Memory B cell (primary cell): ENCODE data around the gene ABI3BP.

Experiments
- ATAC-seq: fragments of 150-1000 bp; cut with Tn5 transposase; 2 replicates; pipeline ENCODE4 v1.10.0; 2021; ENCODE audit warnings: low read depth, mild to moderate bottlenecking, moderate library complexity
- DNase-seq, 2 donors: peaks; one replicate each; pipeline ENCODE4 v3.0.0; 2022; ENCODE audit warnings: low spot score in 2 of 2
- H3K27ac Mint-ChIP-seq: one replicate; pipeline ENCODE4 v1.8.0; 2022; ENCODE audit warnings: mild to moderate bottlenecking, moderate library complexity, mixed read lengths
- H3K27me3 Mint-ChIP-seq: one replicate; pipeline ENCODE4 v1.8.0; 2022; ENCODE audit warnings: mixed read lengths
- H3K36me3 Mint-ChIP-seq: one replicate; pipeline ENCODE4 v1.8.0; 2022; ENCODE audit warnings: mild to moderate bottlenecking, mixed read lengths
- H3K4me1 Mint-ChIP-seq: one replicate; pipeline ENCODE4 v1.8.0; 2022; ENCODE audit warnings: mixed read lengths
- H3K4me3 Mint-ChIP-seq: one replicate; pipeline ENCODE4 v1.8.0; 2022; ENCODE audit warnings: mild to moderate bottlenecking, moderate library complexity, mixed read lengths
- H3K9me3 Mint-ChIP-seq: one replicate; pipeline ENCODE4 v1.8.0; 2022; ENCODE audit warnings: mixed read lengths

The ABI3BP gene

GRCh38 chr3:100973594-100973993 lies 19.6 kb downstream of the ABI3BP start:
- Mint-ChIP-seq H3K27me3 (peaks cover 4% of the 10 kb centered on the region), H3K36me3 (no peaks in the 10 kb centered on the region), H3K9me3 (no peaks in the 10 kb centered on the region), H3K27ac (no peak overlapping the region), H3K4me1 (no peaks in the 10 kb centered on the region), H3K4me3 (no peak overlapping the region)
- DNase-seq = no peak
- no peak for ATAC-seq

- Mint-ChIP-seq H3K27me3 (peaks cover 4% of the 10 kb centered on the region), H3K4me1 (no peaks in the 10 kb centered on the region), H3K4me3 (no peak overlapping the region), H3K9me3 (no peaks in the 10 kb centered on the region), H3K36me3 (no peaks in the 10 kb centered on the region), H3K27ac (no peak overlapping the region)
- DNase-seq (no peak), ATAC-seq (no peak)
Measured at GRCh38 chr3:100972867-100973266, 20.4 kb downstream of the ABI3BP start.

- Mint-ChIP-seq H3K27ac (no peak overlapping the region), H3K9me3 (no peaks in the 10 kb centered on the region), H3K4me1 (no peaks in the 10 kb centered on the region), H3K27me3 (peaks cover 4% of the 10 kb centered on the region), H3K4me3 (no peak overlapping the region), H3K36me3 (no peaks in the 10 kb centered on the region)
- ATAC-seq (no peak), DNase-seq (no peak)
Measured at GRCh38 chr3:100972301-100972844, 20.8 kb downstream of the ABI3BP start.

- Mint-ChIP-seq H3K4me3 (no peak overlapping the region), H3K27ac (no peak overlapping the region), H3K4me1 (no peaks in the 10 kb centered on the region), H3K27me3 (peaks cover 4% of the 10 kb centered on the region), H3K9me3 (no peaks in the 10 kb centered on the region), H3K36me3 (no peaks in the 10 kb centered on the region)
- no peak for ATAC-seq
- DNase-seq = no peak
Measured at GRCh38 chr3:100971798-100972197, 21.4 kb downstream of the ABI3BP start.

GRCh38 chr3:100970477-100970990 lies 22.7 kb downstream of the ABI3BP start:
- ATAC-seq (no peak), DNase-seq (no peak)
- no peaks in the 10 kb centered on the region for H3K9me3 Mint-ChIP-seq
- peaks cover 4% of the 10 kb centered on the region for H3K27me3 Mint-ChIP-seq
- H3K27ac Mint-ChIP-seq = no peak overlapping the region
- H3K4me1 Mint-ChIP-seq = no peaks in the 10 kb centered on the region
- H3K36me3 Mint-ChIP-seq = no peaks in the 10 kb centered on the region
- no peak overlapping the region for H3K4me3 Mint-ChIP-seq

- ATAC-seq (no peak), DNase-seq (no peak)
- Mint-ChIP-seq H3K27ac (no peak overlapping the region), H3K4me3 (no peak overlapping the region), H3K27me3 (peaks cover 6% of the 10 kb centered on the region), H3K36me3 (no peaks in the 10 kb centered on the region), H3K9me3 (peaks cover 1% of the 10 kb centered on the region), H3K4me1 (no peaks in the 10 kb centered on the region)
Measured at GRCh38 chr3:100968932-100969906, 24.0 kb downstream of the ABI3BP start.

- Mint-ChIP-seq H3K9me3 (peaks cover 1% of the 10 kb centered on the region), H3K4me3 (no peak overlapping the region), H3K4me1 (no peaks in the 10 kb centered on the region), H3K36me3 (no peaks in the 10 kb centered on the region), H3K27ac (no peak overlapping the region), H3K27me3 (peaks cover 6% of the 10 kb centered on the region)
- DNase-seq (no peak), ATAC-seq (no peak)
Measured at GRCh38 chr3:100966807-100967206, 26.4 kb downstream of the ABI3BP start.

GRCh38 chr3:100966049-100966491 lies 27.2 kb downstream of the ABI3BP start:
- H3K27me3 Mint-ChIP-seq = peaks cover 3% of the 10 kb centered on the region
- H3K9me3 Mint-ChIP-seq = peaks cover 1% of the 10 kb centered on the region
- no peak overlapping the region for H3K4me3 Mint-ChIP-seq
- DNase-seq (no peak), ATAC-seq (no peak)
- H3K4me1 Mint-ChIP-seq = no peaks in the 10 kb centered on the region
- no peaks in the 10 kb centered on the region for H3K36me3 Mint-ChIP-seq
- no peak overlapping the region for H3K27ac Mint-ChIP-seq

GRCh38 chr3:100963041-100963440 lies 30.2 kb downstream of the ABI3BP start:
- H3K27ac Mint-ChIP-seq = no peak overlapping the region
- peaks cover 2% of the 10 kb centered on the region for H3K27me3 Mint-ChIP-seq
- peaks cover 6% of the 10 kb centered on the region for H3K9me3 Mint-ChIP-seq
- H3K36me3 Mint-ChIP-seq = no peaks in the 10 kb centered on the region
- H3K4me1 Mint-ChIP-seq = no peaks in the 10 kb centered on the region
- H3K4me3 Mint-ChIP-seq = no peak overlapping the region
- ATAC-seq = no peak
- no peak for DNase-seq

- H3K27me3 Mint-ChIP-seq = peaks cover 2% of the 10 kb centered on the region
- H3K27ac Mint-ChIP-seq = no peak overlapping the region
- DNase-seq (no peak), ATAC-seq (no peak)
- no peaks in the 10 kb centered on the region for H3K36me3 Mint-ChIP-seq
- H3K4me1 Mint-ChIP-seq = no peaks in the 10 kb centered on the region
- H3K9me3 Mint-ChIP-seq = peaks cover 4% of the 10 kb centered on the region
- H3K4me3 Mint-ChIP-seq = no peak overlapping the region
Measured at GRCh38 chr3:100957261-100957986, 35.8 kb downstream of the ABI3BP start.

- no peak overlapping the region for H3K27ac Mint-ChIP-seq
Measured at GRCh38 chr3:100956276-100956675, 36.9 kb downstream of the ABI3BP start.

GRCh38 chr3:100954990-100955389 lies 38.2 kb downstream of the ABI3BP start:
- Mint-ChIP-seq H3K9me3 (peaks cover 1% of the 10 kb centered on the region), H3K36me3 (no peaks in the 10 kb centered on the region), H3K4me1 (no peaks in the 10 kb centered on the region), H3K27me3 (peaks cover 4% of the 10 kb centered on the region), H3K27ac (no peak overlapping the region), H3K4me3 (no peak overlapping the region)
- DNase-seq (no peak), ATAC-seq (no peak)

More at GRCh38 chr3:100956276-100956675, 36.9 kb downstream of the ABI3BP start:
- peaks cover 2% of the 10 kb centered on the region for H3K27me3 Mint-ChIP-seq
- no peaks in the 10 kb centered on the region for H3K36me3 Mint-ChIP-seq
- DNase-seq (no peak), ATAC-seq (no peak)
- H3K4me1 Mint-ChIP-seq = no peaks in the 10 kb centered on the region
- H3K4me3 Mint-ChIP-seq = no peak overlapping the region
- peaks cover 4% of the 10 kb centered on the region for H3K9me3 Mint-ChIP-seq

- Mint-ChIP-seq H3K4me1 (no peaks in the 10 kb centered on the region), H3K27ac (no peak overlapping the region), H3K36me3 (no peaks in the 10 kb centered on the region), H3K27me3 (peaks cover 4% of the 10 kb centered on the region), H3K4me3 (no peak overlapping the region), H3K9me3 (no peaks in the 10 kb centered on the region)
- no peak for DNase-seq
- no peak for ATAC-seq
Measured at GRCh38 chr3:100954199-100954935, 38.9 kb downstream of the ABI3BP start.
